Measurements from ENCODE around the gene RELB.

RELB gene

GRCh38 chr19:45057444-45057843 is 56.2 kb downstream of the RELB start:
- DNase-seq (ENCODE audit: low read depth in 2 of 3, low spot score in 1 of 3): no peak

- no peak for DNase-seq (ENCODE audit: low read depth in 2 of 3, low spot score in 1 of 3)
Measured at GRCh38 chr19:45058622-45059159, 57.4 kb downstream of the RELB start.

DNA sequence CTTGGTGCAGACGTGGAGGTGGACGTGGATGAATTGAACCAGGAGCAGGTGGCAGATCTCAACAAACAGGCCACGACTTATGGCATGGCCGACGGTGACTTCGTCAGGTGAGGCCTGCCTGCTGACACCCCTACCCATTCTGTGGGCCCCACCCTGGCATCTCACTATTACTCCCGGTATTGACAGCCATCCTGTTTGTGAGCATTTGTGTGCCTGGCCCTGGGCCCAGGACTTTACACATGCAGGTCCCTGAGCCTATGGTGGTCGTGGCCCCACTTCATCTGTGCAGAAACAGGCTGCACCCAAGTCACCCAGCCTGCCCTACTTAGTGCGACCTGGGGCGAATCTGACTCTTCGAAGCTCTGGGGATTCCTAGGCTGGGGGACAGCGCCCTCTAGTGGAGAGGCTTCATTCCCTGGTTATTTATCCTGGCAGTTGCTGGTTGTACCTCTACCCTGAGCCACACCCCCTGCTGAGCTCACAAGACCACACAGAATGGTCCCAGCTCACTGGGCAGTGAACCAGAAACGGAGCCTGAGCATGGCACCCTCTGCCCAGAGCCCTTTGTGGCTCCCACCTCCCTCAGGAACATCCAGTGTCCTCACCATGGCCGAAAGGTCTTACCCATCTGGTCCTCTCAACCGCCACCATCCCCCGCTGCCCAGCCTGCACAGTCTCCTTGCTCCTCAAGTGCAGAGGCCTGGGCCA is 58.1 kb downstream of the RELB start:
- peak; percentile 65 to 91 (median 79) for DNase-seq (ENCODE audit: low read depth in 2 of 3, low spot score in 1 of 3)

GRCh38 chr19:45061965-45062364 is 60.7 kb downstream of the RELB start:
- no peak for DNase-seq (ENCODE audit: low read depth in 2 of 3, low spot score in 1 of 3)

DNA sequence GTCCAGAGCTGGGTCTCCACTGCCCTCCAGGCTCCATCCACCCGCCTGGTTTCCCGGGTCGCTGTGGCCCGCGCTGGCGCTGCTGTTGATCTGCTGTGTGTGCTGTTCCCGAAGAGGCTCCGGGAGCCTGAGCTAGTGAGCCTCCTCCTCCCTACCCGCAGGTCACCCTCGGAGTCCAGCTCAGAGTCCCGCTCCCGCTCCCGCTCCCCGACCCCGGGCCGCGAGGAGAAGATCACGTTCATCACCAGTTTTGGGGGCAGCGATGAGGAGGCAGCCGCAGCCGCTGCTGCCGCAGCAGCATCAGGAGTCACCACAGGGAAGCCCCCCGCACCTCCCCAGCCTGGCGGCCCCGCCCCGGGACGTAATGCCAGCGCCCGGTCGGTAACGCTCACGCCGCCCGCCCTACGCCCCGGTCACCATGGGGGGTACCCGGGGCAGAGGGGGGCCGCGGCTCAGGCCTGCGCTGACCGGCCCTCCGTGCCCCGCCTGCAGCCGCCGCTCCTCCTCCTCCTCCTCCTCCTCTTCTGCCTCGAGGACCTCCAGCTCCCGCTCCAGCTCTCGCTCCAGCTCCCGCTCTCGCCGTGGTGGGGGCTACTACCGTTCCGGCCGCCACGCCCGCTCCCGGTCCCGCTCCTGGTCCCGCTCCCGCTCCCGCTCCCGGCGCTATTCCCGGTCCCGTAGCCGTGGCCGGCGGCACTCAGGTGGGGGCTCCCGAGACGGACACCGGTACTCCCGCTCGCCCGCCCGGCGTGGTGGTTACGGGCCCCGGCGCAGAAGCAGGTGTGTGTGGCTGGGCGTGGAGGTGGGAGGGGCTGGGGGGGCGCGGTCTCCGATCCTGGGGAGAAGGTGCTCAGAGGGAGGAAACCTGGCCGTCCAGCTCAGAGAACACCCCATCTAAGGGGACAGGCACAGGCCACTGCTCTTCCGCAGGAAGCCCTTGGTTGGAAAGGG is 62.9 kb downstream of the RELB start:
- no peak for DNase-seq (ENCODE audit: low read depth in 2 of 3, low spot score in 1 of 3)

DNA sequence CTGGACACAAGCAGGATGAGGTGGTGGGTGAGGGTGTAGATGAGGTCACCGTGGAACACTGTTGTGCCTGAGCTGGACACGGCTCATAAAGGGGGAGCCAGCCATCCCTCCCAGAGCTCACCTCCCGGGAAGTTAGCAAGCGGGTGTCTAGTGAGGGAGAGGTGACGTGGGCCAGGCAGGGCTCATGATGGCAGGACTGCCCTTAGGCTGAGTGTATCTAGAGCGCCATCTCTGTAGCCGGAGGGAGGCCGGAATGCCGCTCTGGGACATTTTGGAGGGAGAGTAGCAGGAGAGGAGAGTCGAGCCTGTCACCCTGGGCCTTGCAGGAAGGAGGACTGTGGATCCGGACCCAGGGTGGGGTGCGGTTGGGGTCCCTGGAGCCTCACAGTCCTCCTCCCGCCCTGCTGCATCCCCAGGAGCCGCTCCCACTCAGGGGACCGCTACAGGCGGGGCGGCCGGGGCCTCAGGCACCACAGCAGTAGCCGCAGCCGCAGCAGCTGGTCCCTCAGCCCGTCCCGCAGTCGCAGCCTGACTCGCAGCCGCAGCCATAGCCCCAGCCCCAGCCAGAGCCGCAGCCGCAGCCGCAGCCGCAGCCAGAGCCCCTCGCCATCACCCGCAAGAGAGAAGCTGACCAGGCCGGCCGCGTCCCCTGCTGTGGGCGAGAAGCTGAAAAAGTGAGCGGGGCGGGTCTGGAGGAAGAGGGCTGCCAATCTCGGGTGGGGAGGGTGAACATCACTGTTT is 65.8 kb downstream of the RELB start:
- no peak for DNase-seq (ENCODE audit: low read depth in 2 of 3, low spot score in 1 of 3)

- DNase-seq (ENCODE audit: low read depth in 2 of 3, low spot score in 1 of 3): no peak
Measured at GRCh38 chr19:45068041-45068440, 66.8 kb downstream of the RELB start.

- DNase-seq (ENCODE audit: low read depth in 2 of 3, low spot score in 1 of 3): no peak
Measured at GRCh38 chr19:45069056-45069455, 67.8 kb downstream of the RELB start.

- DNase-seq (ENCODE audit: low read depth in 2 of 3, low spot score in 1 of 3): no peak
Measured at GRCh38 chr19:45070214-45070613, 69.0 kb downstream of the RELB start.

GRCh38 chr19:45070861-45071544 is 69.7 kb downstream of the RELB start:
- no peak for DNase-seq (ENCODE audit: low read depth in 2 of 3, low spot score in 1 of 3)

DNA sequence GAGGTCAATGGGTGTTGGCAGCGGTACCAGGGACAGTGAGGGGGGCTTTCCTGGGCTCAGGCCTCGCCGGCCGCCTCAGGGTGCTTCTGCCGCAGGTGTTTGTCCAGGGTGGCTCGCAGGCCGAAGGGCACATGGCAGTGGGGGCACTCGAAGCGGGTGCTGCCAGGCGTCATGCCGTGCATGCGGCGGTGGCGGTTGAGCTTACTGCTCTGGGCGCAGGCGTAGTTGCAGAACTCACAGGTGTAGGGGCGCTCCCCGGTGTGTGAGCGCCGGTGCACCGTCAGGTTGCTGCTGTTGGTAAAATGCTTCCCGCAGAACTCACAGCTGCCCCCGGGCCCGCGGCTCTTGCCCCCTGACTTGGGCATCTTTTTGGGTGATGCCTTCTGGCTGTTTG is 70.3 kb downstream of the RELB start:
- no peak for DNase-seq (ENCODE audit: low read depth in 2 of 3, low spot score in 1 of 3)

GRCh38 chr19:45071969-45072790 is 70.9 kb downstream of the RELB start:
- no peak for DNase-seq (ENCODE audit: low read depth in 2 of 3, low spot score in 1 of 3)

- DNase-seq (ENCODE audit: low read depth in 2 of 3, low spot score in 1 of 3): no peak
Measured at GRCh38 chr19:45074744-45075300, 73.6 kb downstream of the RELB start.

GRCh38 chr19:45075301-45076028 is 74.2 kb downstream of the RELB start:
- DNase-seq (ENCODE audit: low read depth in 2 of 3, low spot score in 1 of 3): no peak

DNA sequence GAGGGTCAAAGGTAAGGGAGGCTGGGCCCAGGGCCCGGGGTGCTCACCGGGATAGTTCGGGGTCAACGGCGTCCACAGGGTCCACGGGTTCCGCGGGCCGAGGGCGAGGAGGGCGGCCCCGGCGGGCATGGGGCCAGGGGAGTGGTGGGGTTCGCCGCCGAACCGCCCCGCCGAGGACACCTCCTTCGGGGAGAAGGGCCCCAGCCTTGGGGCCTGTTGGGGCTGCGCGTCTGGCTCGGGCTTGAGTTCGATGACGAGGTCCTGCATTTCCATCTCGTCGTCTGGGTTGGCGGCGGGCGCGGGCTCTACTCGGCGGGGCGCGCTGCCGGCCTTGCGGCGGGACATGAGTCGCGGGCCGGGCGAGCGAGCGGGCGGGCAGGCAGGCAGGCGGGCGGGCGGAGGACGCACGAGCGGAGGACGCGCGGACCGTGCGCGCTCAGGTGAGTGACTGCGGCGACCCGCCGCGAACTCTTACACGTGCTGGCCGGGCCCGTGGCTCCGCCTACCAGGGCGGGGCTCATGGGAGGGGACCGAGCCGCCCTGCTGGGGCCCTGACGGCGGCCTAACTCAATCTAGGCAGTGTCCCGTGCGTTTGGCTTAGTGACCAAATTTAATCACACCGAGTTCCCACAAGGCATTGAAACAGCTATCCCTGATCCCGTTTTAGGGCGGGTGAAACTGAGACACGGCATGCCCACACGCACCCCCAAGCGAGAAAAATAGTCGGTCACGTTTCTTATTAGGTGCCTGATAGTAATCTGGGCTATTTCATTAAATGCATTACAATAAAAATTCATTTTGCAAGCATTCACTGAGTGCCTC is 75.0 kb downstream of the RELB start, which contains the start of gene ZNF296:
ZNF296 (minus strand) TSS at position 450 of the 822 bp plus-strand sequence; CDS start at position 345, 105 bp downstream.
- DNase-seq (ENCODE audit: low read depth in 2 of 3, low spot score in 1 of 3): peak; percentile 66 to 78 (median 70)

DNA sequence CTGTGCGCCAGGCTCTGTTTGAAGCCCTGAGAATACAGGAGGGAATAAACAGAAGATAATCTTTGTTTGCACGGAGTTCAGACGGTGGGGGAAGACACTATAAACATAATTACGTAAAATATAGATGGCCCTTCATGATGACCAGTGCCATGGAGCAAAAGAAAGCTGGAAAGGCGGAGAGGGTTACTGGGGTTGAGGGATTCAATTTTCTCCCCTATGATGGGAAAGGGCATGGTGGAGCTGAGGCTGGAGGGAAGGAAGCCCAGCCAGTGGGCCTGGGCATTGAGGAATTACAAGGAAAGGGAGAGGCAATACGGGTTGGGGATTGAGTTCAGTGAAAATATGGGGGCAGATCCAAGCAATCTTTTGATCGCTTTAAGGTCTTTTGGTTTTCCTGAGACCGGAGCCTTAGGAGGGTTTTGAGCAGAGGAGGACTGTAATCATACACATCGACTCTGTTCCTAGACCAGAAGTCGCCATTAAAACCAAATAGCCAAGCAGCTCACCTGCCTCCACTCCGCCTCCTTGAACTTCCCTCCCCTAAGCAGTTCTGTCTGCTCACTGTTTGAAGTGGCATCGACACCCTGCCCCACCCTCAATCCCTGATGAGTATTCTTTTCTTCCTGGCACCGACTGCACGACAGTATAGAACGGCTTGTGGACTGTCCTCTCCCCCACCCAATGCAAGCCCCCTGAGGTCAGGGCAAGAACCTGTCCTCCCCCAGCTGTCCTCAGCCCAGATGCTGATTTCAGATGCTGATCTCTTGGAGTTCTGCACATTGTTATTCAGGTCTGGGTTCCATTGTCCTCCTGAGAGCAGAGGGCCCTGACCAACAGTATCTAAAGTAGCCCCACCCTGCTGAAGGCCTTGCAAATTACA is 75.8 kb downstream of the RELB start:
- no peak for DNase-seq (ENCODE audit: low read depth in 2 of 3, low spot score in 1 of 3)

Measured in stimulated activated CD4-positive, alpha-beta T cell treated with anti-CD3 and anti-CD28 coated beads, Interleukin-12 subunit alpha, Interleukin-12 subunit beta, amount 100 ng/mL, for 48 hours (primary cell).